ENCODE measurements around the gene DNAH14. TPM values are rescaled to one million over a fixed set of nuclear protein-coding genes. Genes with fewer than 3 reads are reported as not detected.

The DNAH14 gene
- total and polyA plus RNA-seq, 2 of the 13 experiments (the other 11 are each of a cell fraction or from before 2014, with no cell fraction given) = 4.5 to 27.5 TPM

DNA sequence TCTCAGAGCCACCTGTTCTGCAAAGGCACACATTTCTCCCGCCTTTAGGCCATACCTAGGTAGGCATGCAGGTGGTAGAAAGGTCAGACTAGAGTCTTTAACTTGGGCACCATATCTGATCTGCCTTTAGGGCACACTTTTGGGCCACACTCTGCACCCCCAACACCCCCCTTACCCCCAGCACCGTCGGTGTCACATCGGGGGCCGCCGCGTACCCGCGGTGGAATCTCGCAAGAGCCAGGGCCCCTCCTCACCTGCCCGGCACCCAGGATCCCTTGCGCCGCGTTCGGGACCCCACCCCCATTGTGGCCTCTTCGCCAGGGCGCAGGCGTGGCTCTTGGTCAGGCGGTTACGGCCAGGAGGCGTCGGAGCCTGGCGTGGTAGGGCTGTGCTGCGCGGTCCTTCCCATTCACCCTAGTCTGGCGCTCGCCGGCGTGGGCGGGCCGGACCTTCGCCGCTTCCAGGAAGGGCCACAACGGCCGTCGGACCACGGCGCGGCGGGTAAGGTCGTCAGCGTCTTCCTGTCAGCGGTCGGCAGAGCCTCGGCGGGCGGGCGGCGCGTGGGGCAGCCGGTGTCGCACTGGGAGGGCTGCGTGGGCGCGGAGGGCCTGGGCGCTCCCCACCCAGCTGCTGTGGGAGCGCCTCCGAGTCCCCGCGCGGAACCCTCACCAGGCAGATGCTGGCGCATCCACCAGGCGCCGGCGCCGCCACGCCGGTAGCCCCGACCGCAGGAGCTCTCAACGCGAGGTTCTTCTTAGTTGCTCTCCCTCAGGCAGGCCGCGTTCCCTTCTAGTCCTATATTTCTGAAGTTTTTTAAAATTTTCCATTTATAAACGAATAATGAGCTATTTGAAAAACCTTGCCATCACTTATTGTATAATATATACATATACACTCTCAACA lies at the start of gene DNAH14 (continued):
- TF ChIP-seq, protein P1, sequence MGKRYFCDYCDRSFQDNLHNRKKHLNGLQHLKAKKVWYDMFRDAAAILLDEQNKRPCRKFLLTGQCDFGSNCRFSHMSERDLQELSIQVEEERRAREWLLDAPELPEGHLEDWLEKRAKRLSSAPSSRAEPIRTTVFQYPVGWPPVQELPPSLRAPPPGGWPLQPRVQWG (CRISPR knock-in tag; IDR thresholded peaks at IDR 0.05; ENCODE audit: borderline replicate concordance, low read depth) = peak; percentile 60; the same call in 1 of the 2 replicates
- TF ChIP-seq IRF2 (CRISPR knock-in tag; IDR thresholded peaks at IDR 0.05) (peak; percentile 75), ZFAT (CRISPR knock-in tag; conservative IDR thresholded peaks at IDR 0.05) (peak; percentile 86), RBFOX2 (IDR thresholded peaks at IDR 0.05; ENCODE audit: low read depth, low read length) (peak; percentile 90), ZFP90 (CRISPR knock-in tag; IDR thresholded peaks at IDR 0.05; ENCODE audit: borderline replicate concordance) (peak; percentile 94), ZNF687 (CRISPR knock-in tag; IDR thresholded peaks at IDR 0.05) (peak; percentile 99), ZNF18 (CRISPR knock-in tag; IDR thresholded peaks at IDR 0.05; ENCODE audit: insufficient replicate concordance) (peak; percentile 90), ZNF337 (CRISPR knock-in tag; IDR thresholded peaks at IDR 0.05; ENCODE audit: borderline replicate concordance, low read depth) (peak; percentile 85; the same call in 1 of the 2 replicates), SUZ12 (IDR thresholded peaks at IDR 0.05; ENCODE audit: low read depth, low read length) (0 out of 2 replicates have a peak, but pooled peaks have one; percentile 27), MEIS2 (CRISPR knock-in tag; IDR thresholded peaks at IDR 0.05) (peak; percentile 62; the same call in 1 of the 2 replicates), SPEN (CRISPR knock-in tag; IDR thresholded peaks at IDR 0.05; ENCODE audit: low read depth) (peak; percentile 92), HNRNPH1 (optimal IDR thresholded peaks at IDR 0.05; ENCODE audit: low read depth, low read length) (no peak), CENPT (CRISPR knock-in tag; IDR thresholded peaks at IDR 0.05; ENCODE audit: low read depth) (peak; percentile 92; the same call in 1 of the 2 replicates), ZEB1 (IDR thresholded peaks at IDR 0.05; ENCODE audit: insufficient replicate concordance, low read depth) (peak; percentile 90), ZNF383 (CRISPR knock-in tag; IDR thresholded peaks at IDR 0.05; ENCODE audit: borderline replicate concordance) (no peak), ZNF430 (CRISPR knock-in tag; IDR thresholded peaks at IDR 0.05) (peak; percentile 72; the same call in 1 of the 2 replicates), POLR2AphosphoS2 (IDR thresholded peaks at IDR 0.05; ENCODE audit: low read depth, low read length) (no peak)
- TF ChIP-seq, protein P2, sequence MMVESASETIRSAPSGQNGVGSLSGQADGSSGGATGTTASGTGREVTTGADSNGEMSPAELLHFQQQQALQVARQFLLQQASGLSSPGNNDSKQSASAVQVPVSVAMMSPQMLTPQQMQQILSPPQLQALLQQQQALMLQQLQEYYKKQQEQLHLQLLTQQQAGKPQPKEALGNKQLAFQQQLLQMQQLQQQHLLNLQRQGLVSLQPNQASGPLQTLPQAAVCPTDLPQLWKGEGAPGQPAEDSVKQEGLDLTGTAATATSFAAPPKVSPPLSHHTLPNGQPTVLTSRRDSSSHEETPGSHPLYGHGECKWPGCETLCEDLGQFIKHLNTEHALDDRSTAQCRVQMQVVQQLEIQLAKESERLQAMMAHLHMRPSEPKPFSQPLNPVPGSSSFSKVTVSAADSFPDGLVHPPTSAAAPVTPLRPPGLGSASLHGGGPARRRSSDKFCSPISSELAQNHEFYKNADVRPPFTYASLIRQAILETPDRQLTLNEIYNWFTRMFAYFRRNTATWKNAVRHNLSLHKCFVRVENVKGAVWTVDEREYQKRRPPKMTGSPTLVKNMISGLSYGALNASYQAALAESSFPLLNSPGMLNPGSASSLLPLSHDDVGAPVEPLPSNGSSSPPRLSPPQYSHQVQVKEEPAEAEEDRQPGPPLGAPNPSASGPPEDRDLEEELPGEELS (CRISPR knock-in tag; IDR thresholded peaks at IDR 0.05) = peak; percentile 70
